Kidney (tissue), 14 donors: ENCODE measurements around the gene STIM1. TPM values are rescaled to one million over a fixed set of nuclear protein-coding genes. Genes with fewer than 3 reads are reported as not detected.

Experiments used
- DNase-seq, 5 donors: peaks; one replicate each; pipeline ENCODE4 v3.0.0-alpha.2; 2013 to 2020
- FAIRE-seq: peaks from 2 replicates; lab custom pipeline; 2012; peaks lifted over from hg19 to GRCh38; lab: Jason Lieb, UNC
- H3K27ac ChIP-seq, 2 donors: one replicate each; pipeline ENCODE4 v1.7.0; 2013; ENCODE audit warnings: low read depth in 2 of 2, low read length in 2 of 2, inconsistent platforms in 1 of 2
- H3K27me3 ChIP-seq: one replicate; pipeline ENCODE4 v1.7.1; 2013; ENCODE audit warnings: low read length, inconsistent platforms; ENCODE audit not compliant: control insufficient read depth, insufficient read depth
- H3K36me3 ChIP-seq, 3 donors: one replicate each; pipeline versions ENCODE4 v1.7.0 to v1.7.1; 2013; ENCODE audit warnings: low read length in 3 of 3, control low read depth in 1 of 3, inconsistent platforms in 1 of 3; ENCODE audit not compliant: insufficient read depth in 3 of 3, control insufficient read depth in 2 of 3
- H3K4me1 ChIP-seq, 3 donors: one replicate each; pipeline versions ENCODE4 v1.7.0 to v1.7.1; 2013; ENCODE audit warnings: low read length in 3 of 3, inconsistent platforms in 1 of 3, low read depth in 1 of 3; ENCODE audit not compliant: control insufficient read depth in 2 of 3, insufficient read depth in 2 of 3
- H3K4me3 ChIP-seq, 3 donors: one replicate each; pipeline versions ENCODE4 v1.7.0 to v1.8.1; 2013; ENCODE audit warnings: low read length in 3 of 3, control low read depth in 1 of 3, inconsistent platforms in 1 of 3
- H3K9ac ChIP-seq, 3 donors: one replicate each; pipeline versions ENCODE4 v1.7.0 to v1.7.1; 2013; ENCODE audit warnings: low read length in 3 of 3, control low read depth in 1 of 3, inconsistent platforms in 1 of 3
- H3K9me3 ChIP-seq, 3 donors: one replicate each; pipeline versions ENCODE4 v1.7.0 to v1.7.1; 2013; ENCODE audit warnings: low read length in 3 of 3, control low read depth in 1 of 3, inconsistent platforms in 1 of 3; ENCODE audit not compliant: control insufficient read depth in 2 of 3, insufficient read depth in 1 of 3
- intact Hi-C: fragments of 100-400 bp; cut with DNase I; formaldehyde crosslinking; loops from one replicate; pipeline ENCODE4 v1.11.1; 2022
- polyA plus RNA-seq: library from polyadenylated mRNA; stranded (reverse); fragments of 350-450 nt; fragmentation: Illumina TruSeq; extraction: RNeasy Lipid Tissue Mini Kit (QIAGEN cat#74804); gene quantifications from one replicate; pipeline ENCODE4 v1.2.3, GENCODE V29; 2014; ENCODE audit warnings: low read depth, low replicate concordance; ENCODE audit not compliant: insufficient read depth
- total RNA-seq: library from RNA; stranded (reverse); fragmentation: NEBNext Ultra II Directional; extraction: Animal tissue kit (Norgen Biotek cat#: 25700); gene quantifications from one replicate; pipeline ENCODE4 v1.2.1, GENCODE V29; 2021
- TF ChIP-seq, protein P1 (sequence below): IDR thresholded peaks from 3 replicates; pipeline ENCODE4 v1.5.1; 2012; ENCODE audit warnings: mild to moderate bottlenecking, moderate library complexity, borderline replicate concordance; ENCODE audit not compliant: insufficient read depth; ENCODE audit errors: extremely low read depth
- donor health status: control.
- donor health status: control.
- donor health status: control.
- donor health status: control.
- donor health status: control.
- donor health status: DM: yes; HTN: yes; CAD: no.
- donor health status: Normal renal cell carcinoma (clear cell type).

The STIM1 gene
- total and polyA plus RNA-seq, 2 donors from 2014 or later = 15.7 to 68.0 TPM

DNA sequence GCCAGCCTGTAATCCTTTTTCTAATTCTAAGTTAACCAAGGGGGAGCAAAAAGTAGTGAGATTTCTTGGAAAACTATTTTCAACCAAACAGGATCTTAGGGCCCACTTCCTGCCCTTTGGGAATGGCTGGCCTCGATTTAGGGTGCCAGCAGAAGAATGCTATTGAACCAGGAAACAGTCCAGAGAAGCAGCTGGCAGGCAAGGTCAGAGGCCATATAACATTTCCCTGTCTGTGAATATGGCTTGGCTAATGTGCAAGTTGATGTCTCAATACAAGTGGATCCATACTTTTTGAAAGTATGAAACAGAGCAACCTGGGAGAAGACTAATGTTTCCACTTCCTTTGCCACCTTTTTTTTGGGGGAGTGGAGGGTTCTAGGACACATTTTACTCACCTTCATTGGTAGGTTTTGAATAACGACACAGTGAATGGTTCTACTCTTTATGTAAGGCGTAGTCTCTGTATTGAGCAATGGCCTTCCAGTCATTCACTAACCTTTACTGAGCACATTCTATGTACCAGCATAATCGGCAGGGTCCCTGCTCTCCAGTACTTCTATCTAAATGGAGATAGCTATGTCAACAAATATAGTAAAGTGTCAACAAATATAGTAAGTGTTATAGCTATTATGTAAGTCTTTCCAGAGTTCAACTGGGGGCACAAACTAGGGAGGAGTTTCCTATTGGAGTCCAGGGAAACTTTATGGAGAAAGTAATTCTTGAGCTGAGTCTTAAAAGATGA lies 204.9 kb downstream of the STIM1 start:
- Histone ChIP-seq H3K4me1 (no peaks in the 10 kb centered on the region), H3K9me3 (no peaks in the 10 kb centered on the region), H3K36me3 (peaks cover 0 to 10% (median 9%) of the 10 kb centered on the region in 3 donors), H3K9ac (no peak overlapping the region), H3K27ac (no peak overlapping the region), H3K27me3 (no peaks in the 10 kb centered on the region), H3K4me3 (no peak overlapping the region)
- FAIRE-seq (no peak), DNase-seq (no peak)
- TF ChIP-seq, protein P1, sequence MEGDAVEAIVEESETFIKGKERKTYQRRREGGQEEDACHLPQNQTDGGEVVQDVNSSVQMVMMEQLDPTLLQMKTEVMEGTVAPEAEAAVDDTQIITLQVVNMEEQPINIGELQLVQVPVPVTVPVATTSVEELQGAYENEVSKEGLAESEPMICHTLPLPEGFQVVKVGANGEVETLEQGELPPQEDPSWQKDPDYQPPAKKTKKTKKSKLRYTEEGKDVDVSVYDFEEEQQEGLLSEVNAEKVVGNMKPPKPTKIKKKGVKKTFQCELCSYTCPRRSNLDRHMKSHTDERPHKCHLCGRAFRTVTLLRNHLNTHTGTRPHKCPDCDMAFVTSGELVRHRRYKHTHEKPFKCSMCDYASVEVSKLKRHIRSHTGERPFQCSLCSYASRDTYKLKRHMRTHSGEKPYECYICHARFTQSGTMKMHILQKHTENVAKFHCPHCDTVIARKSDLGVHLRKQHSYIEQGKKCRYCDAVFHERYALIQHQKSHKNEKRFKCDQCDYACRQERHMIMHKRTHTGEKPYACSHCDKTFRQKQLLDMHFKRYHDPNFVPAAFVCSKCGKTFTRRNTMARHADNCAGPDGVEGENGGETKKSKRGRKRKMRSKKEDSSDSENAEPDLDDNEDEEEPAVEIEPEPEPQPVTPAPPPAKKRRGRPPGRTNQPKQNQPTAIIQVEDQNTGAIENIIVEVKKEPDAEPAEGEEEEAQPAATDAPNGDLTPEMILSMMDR = no peak
- intact Hi-C loops = no loop called here

DNA sequence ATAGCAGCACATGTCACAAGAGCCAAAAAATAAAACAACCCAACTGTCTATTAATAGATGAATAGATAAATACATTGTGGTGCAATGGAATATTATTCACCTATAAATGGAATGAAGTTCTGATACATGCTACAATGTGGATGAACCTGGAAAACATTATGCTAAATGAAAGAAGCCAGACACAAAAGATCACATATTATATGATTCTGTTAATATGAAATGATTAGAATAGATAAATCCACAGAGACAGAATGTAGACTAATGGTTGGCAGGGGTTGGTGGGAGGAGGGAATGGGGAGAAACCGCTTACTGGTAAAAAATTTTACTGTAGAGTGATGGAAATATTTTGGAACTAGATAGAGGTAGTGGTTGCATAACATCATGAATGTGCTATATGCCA lies 206.2 kb downstream of the STIM1 start:
- no peak for FAIRE-seq
- H3K4me3 ChIP-seq = no peak overlapping the region

DNA sequence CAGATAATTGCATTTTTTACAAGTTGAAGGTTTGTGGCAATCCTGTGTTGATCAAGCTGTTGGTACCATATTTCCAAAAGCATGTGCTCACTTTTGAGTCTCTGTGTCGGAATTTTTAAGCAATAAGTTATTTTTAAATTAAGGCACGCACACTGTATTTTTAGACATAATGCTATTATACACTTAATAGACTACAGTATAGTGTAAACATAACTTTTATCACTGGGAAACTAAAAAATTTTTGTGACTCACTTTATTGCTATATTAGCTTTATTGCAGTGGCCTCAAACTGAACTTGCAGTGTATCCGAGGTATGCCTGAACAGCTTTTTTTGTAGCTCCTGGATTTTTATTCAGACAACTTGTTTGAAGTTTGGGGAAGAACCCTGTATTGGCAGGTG lies 207.9 kb downstream of the STIM1 start:
- no peak overlapping the region for H3K4me3 ChIP-seq
- peaks cover 0 to 10% (median 5%) of the 10 kb centered on the region in 3 donors for H3K36me3 ChIP-seq
- TF ChIP-seq, protein P1 = no peak
- no peak for FAIRE-seq
- H3K9me3 ChIP-seq = no peaks in the 10 kb centered on the region
- DNase-seq = no peak
- intact Hi-C loops = no loop called here
- H3K27ac ChIP-seq = no peak overlapping the region
- no peaks in the 10 kb centered on the region for H3K4me1 ChIP-seq
- no peaks in the 10 kb centered on the region for H3K27me3 ChIP-seq
- no peak overlapping the region for H3K9ac ChIP-seq

More for the DNA sequence above, 206.2 kb downstream of the STIM1 start:
- Histone ChIP-seq H3K27ac (no peak overlapping the region), H3K9me3 (no peaks in the 10 kb centered on the region), H3K36me3 (peaks cover 0 to 10% (median 5%) of the 10 kb centered on the region in 3 donors), H3K9ac (no peak overlapping the region), H3K4me1 (no peaks in the 10 kb centered on the region), H3K27me3 (no peaks in the 10 kb centered on the region)
- DNase-seq = no peak
- TF ChIP-seq, protein P1 = no peak
- intact Hi-C loops = no loop called here
